PC-9 (cell line): ENCODE data around the gene MACROD1. TPM values are rescaled to one million over a fixed set of nuclear protein-coding genes. Genes with fewer than 3 reads are reported as not detected.
"Not testable (repeated sequence)": the region's sequence is repeated elsewhere in the genome, so short reads cannot be mapped to it uniquely, and the experiment has no call there.

ENCODE experiments used
- BruUV-seq: library from RNA; stranded (reverse); fragments of 400-500 nt; replicated peaks from 2 replicates; lab custom pipeline; 2021; lab: Mats Ljungman, UMichigan
- CTCF ChIA-PET: fragments of 300-600 bp; sonication (Branson Sonifier 250); formaldehyde crosslinking; loops from one replicate; lab custom pipeline; 2022; ENCODE audit warnings: antibody characterized with exemption; lab: Charles Lee
- POLR2A ChIA-PET: fragments of 300-600 bp; sonication (Branson Sonifier 250); formaldehyde crosslinking; loops from one replicate; lab custom pipeline; 2022; ENCODE audit warnings: antibody characterized with exemption; ENCODE audit not compliant: unreplicated experiment; lab: Charles Lee
- DNase-seq, 2 experiments: peaks; one replicate each; pipeline versions ENCODE4 v3.0.0 to v3.0.0-alpha.2; 2015 to 2022; ENCODE audit warnings: mixed read lengths in 1 of 2
- H2AFZ ChIP-seq: fragments of 200-600 bp; sonication (generic); 2 replicates; pipeline ENCODE4 v1.8.1; 2017; ENCODE audit warnings: antibody characterized with exemption
- H3F3A ChIP-seq: fragments of 200-600 bp; sonication (generic); 2 replicates; pipeline ENCODE4 v1.8.1; 2017; ENCODE audit warnings: antibody characterized with exemption, mild to moderate bottlenecking, low read depth; ENCODE audit not compliant: insufficient read depth
- H3K27ac ChIP-seq: fragments of 200-600 bp; sonication (generic); 2 replicates; pipeline ENCODE4 v1.6.1; 2016; ENCODE audit warnings: mixed run types
- H3K27me3 ChIP-seq: fragments of 200-600 bp; sonication (generic); 2 replicates; pipeline ENCODE4 v1.6.1; 2016; ENCODE audit warnings: low read depth, mixed run types; ENCODE audit not compliant: insufficient read depth
- H3K36me3 ChIP-seq: fragments of 200-600 bp; sonication (generic); 2 replicates; pipeline ENCODE4 v1.6.1; 2016; ENCODE audit warnings: low read depth, mixed run types
- H3K4me1 ChIP-seq: fragments of 200-600 bp; sonication (generic); replicated peaks from 2 replicates; pipeline ENCODE4 v1.6.1; 2016; ENCODE audit warnings: mixed run types; ENCODE audit not compliant: insufficient read depth
- H3K4me2 ChIP-seq: fragments of 200-600 bp; sonication (generic); 2 replicates; pipeline ENCODE4 v1.6.1; 2017; ENCODE audit warnings: mixed run types
- H3K4me3 ChIP-seq: fragments of 200-600 bp; sonication (generic); 2 replicates; pipeline ENCODE4 v1.6.1; 2016; ENCODE audit warnings: mixed run types
- H3K79me2 ChIP-seq: fragments of 200-600 bp; sonication (generic); 2 replicates; pipeline ENCODE4 v1.6.1; 2017; ENCODE audit warnings: low read depth, mixed run types
- H3K9me2 ChIP-seq: fragments of 200-600 bp; sonication (generic); 2 replicates; pipeline ENCODE4 v1.8.1; 2017; ENCODE audit warnings: mild to moderate bottlenecking; ENCODE audit not compliant: insufficient read depth
- H3K9me3 ChIP-seq: fragments of 200-600 bp; sonication (generic); 2 replicates; pipeline ENCODE4 v1.8.1; 2016; ENCODE audit warnings: low read depth; ENCODE audit not compliant: insufficient read depth
- H4K20me1 ChIP-seq: fragments of 200-600 bp; sonication (generic); 2 replicates; pipeline ENCODE4 v1.8.1; 2017; ENCODE audit not compliant: insufficient read depth
- EZH2 ChIP-seq: fragments of 200-600 bp; sonication (generic); IDR thresholded peaks from 2 replicates; pipeline ENCODE4 v1.8.0; 2017; ENCODE audit warnings: antibody characterized with exemption, low read depth
- intact Hi-C: fragments of 100-400 bp; cut with micrococcal nuclease; formaldehyde crosslinking; loops from one replicate; pipeline ENCODE4 v1.10.0; 2022; ENCODE audit not compliant: unreplicated experiment
- total RNA-seq: library from RNA; stranded (reverse); gene quantifications from 2 replicates; pipeline ENCODE4 v1.2.3, GENCODE V29; 2021
- TF ChIP-seq, protein P1 (sequence below): fragments of 200-600 bp; sonication (generic); conservative IDR thresholded peaks from 2 replicates; pipeline ENCODE4 v1.6.1; 2017; ENCODE audit warnings: mixed run types, antibody characterized with exemption, mild to moderate bottlenecking, moderate library complexity

MACROD1 gene
- total RNA-seq, 1 experiment from 2014 or later, result 41.0 TPM

- Histone ChIP-seq H3K4me2 (no peak overlapping the region), H3K4me1 (no peaks in the 10 kb centered on the region), H3K36me3 (no peaks in the 10 kb centered on the region), H3K9me2 (no peaks in the 10 kb centered on the region), H4K20me1 (peaks cover 37% of the 10 kb centered on the region), H3K9me3 (no peaks in the 10 kb centered on the region), H2AFZ (no peak overlapping the region), H3K4me3 (no peak overlapping the region), H3K79me2 (no peaks in the 10 kb centered on the region), H3K27ac (no peak overlapping the region), H3K27me3 (no peaks in the 10 kb centered on the region), H3F3A (no peaks in the 10 kb centered on the region)
- ChIA-PET CTCF (no interaction called here), POLR2A (no interaction called here)
- intact Hi-C loops, result no loop called here
- TF ChIP-seq EZH2, result no peak
- TF ChIP-seq, protein P1, sequence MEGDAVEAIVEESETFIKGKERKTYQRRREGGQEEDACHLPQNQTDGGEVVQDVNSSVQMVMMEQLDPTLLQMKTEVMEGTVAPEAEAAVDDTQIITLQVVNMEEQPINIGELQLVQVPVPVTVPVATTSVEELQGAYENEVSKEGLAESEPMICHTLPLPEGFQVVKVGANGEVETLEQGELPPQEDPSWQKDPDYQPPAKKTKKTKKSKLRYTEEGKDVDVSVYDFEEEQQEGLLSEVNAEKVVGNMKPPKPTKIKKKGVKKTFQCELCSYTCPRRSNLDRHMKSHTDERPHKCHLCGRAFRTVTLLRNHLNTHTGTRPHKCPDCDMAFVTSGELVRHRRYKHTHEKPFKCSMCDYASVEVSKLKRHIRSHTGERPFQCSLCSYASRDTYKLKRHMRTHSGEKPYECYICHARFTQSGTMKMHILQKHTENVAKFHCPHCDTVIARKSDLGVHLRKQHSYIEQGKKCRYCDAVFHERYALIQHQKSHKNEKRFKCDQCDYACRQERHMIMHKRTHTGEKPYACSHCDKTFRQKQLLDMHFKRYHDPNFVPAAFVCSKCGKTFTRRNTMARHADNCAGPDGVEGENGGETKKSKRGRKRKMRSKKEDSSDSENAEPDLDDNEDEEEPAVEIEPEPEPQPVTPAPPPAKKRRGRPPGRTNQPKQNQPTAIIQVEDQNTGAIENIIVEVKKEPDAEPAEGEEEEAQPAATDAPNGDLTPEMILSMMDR, result no peak
- DNase-seq, result no peak
- no TSS peak for BruUV-seq
These were observed 116.4 kb downstream of the MACROD1 start for GRCh38 chr11:64049509-64049908.

DNA sequence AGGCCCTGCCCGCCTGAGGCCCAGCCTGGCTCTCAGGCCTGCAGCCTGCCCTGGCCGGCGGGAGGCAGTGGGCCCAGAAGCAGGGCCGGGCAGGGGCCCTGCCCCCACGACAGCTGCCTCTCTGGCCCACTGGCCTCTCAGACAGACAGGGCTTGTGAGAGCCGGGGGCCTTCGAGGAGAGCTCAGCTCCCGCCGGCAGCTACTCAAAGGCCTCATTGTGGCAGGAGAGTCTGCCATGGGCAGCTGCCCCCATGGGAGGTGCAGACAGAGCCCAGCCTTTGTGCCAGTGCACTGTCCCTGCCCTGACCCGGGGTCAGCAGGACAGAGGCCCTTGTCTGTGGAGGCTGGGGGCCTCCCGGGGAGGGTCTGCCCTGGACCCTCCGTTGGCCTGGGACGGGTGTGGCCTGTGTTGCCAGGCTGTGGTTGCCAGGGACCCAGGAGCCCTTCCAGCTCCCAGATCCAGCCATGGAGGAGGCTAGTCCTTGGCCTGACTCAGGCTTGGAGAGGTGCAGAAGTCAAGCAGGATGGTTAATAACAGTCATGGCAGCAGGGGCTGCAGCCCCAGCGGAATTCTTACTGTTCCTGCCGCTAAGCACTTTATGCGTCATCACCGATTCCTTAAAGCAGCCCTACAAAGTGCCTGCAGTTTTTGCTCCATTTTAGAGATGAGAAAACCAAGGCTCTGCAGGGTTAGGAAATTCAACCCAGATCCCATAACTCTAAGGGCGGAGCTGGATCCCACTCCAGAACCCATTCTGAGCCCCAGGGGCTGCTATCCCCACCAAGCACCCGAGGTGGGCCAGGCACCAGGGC lies 117.7 kb downstream of the MACROD1 start:
- H3K27me3 ChIP-seq, result no peaks in the 10 kb centered on the region
- H3K27ac ChIP-seq, result no peak overlapping the region
- POLR2A ChIA-PET, result no interaction called here
- H3K4me2 ChIP-seq, result no peak overlapping the region
- no peaks in the 10 kb centered on the region for H3K9me2 ChIP-seq
- H4K20me1 ChIP-seq, result peaks cover 34% of the 10 kb centered on the region
- no peaks in the 10 kb centered on the region for H3K36me3 ChIP-seq
- H2AFZ ChIP-seq, result no peak overlapping the region
- no peak overlapping the region for H3K4me3 ChIP-seq
- H3F3A ChIP-seq, result no peaks in the 10 kb centered on the region
- no peaks in the 10 kb centered on the region for H3K4me1 ChIP-seq
- DNase-seq, result no peak
- intact Hi-C loops, result no loop called here
- no peaks in the 10 kb centered on the region for H3K9me3 ChIP-seq
- BruUV-seq, result no TSS peak
- TF ChIP-seq EZH2, result no peak
- TF ChIP-seq, protein P1, result no peak
- CTCF ChIA-PET, result no interaction called here
- H3K79me2 ChIP-seq, result no peaks in the 10 kb centered on the region

DNA sequence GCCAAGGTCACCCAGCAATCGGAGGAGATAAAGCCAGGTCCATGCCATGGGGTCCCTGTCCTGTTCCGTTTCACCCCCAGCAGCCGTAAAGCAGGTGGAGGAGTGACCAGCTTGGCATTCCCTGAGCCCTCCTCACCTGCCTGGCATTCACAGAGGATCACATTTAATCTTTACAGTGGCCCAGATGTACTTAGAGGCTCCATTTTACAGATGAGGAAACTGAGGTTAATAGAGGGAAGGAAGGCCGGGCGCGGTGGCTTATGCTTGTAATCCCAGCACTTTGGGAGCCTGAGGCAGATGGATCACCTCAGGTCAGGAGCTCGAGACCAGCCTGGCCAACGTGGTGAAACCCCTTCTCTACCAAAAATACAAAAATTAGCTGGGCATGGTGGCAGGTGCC lies 118.5 kb downstream of the MACROD1 start:
- BruUV-seq, H3K27me3 ChIP-seq, H3K36me3 ChIP-seq, H3K9me3 ChIP-seq, H3K9me2 ChIP-seq, H3K79me2 ChIP-seq, H3K4me2 ChIP-seq, H2AFZ ChIP-seq, H3K4me3 ChIP-seq, CTCF ChIA-PET, POLR2A ChIA-PET, DNase-seq, H3K27ac ChIP-seq, intact Hi-C loops, H3F3A ChIP-seq, H3K4me1 ChIP-seq: not testable (repeated sequence)
- peaks cover 42% of the 10 kb centered on the region for H4K20me1 ChIP-seq
